CD1c-positive myeloid dendritic cell (primary cell): ENCODE measurements around the gene ELMOD3.
"Not testable (repeated sequence)": the region's sequence is repeated elsewhere in the genome, so short reads cannot be mapped to it uniquely, and the experiment has no call there.

ENCODE experiments used
- DNase-seq: peaks from one replicate; pipeline ENCODE4 v3.0.0-alpha.2; 2016; ENCODE audit errors: extremely low spot score

The ELMOD3 gene

GRCh38 chr2:85354286-85355072 lies at the start of gene ELMOD3, which contains the start of gene RETSAT:
Gene ELMOD3, plus strand, starts transcription at chr2:85354769. Its CDS starts 2,430 bp downstream, at chr2:85357199.
Gene RETSAT, minus strand, starts transcription at chr2:85354528. Its CDS starts 21 bp downstream, at chr2:85354507.
- DNase-seq = peak; percentile 99

GRCh38 chr2:85307527-85307897 lies 47.1 kb upstream of the ELMOD3 start:
- no peak for DNase-seq

- DNase-seq = no peak
Measured at GRCh38 chr2:85308201-85308600, 46.4 kb upstream of the ELMOD3 start.

- no peak for DNase-seq
Measured at GRCh38 chr2:85308896-85309555, 45.5 kb upstream of the ELMOD3 start.

GRCh38 chr2:85309699-85310321 lies 44.8 kb upstream of the ELMOD3 start:
- peak; percentile 46 for DNase-seq

- DNase-seq = no peak
Measured at GRCh38 chr2:85310330-85310729, 44.2 kb upstream of the ELMOD3 start.

GRCh38 chr2:85312404-85312803 lies 42.2 kb upstream of the ELMOD3 start:
- DNase-seq = no peak

- no peak for DNase-seq
Measured at GRCh38 chr2:85314884-85315242, 39.7 kb upstream of the ELMOD3 start.

- DNase-seq = not testable (repeated sequence)
Measured at GRCh38 chr2:85315921-85316320, 38.6 kb upstream of the ELMOD3 start.

- peak; percentile 89 for DNase-seq
Measured at GRCh38 chr2:85318222-85319074, 36.1 kb upstream of the ELMOD3 start.

- DNase-seq = peak; percentile 56
Measured at GRCh38 chr2:85319796-85320195, 34.8 kb upstream of the ELMOD3 start.

- DNase-seq = no peak
Measured at GRCh38 chr2:85323351-85323987, 31.1 kb upstream of the ELMOD3 start.

- DNase-seq = not testable (repeated sequence)
Measured at GRCh38 chr2:85323988-85324367, 30.6 kb upstream of the ELMOD3 start.

- peak; percentile 64 for DNase-seq
Measured at GRCh38 chr2:85324639-85325465, 29.7 kb upstream of the ELMOD3 start.

GRCh38 chr2:85325466-85325811 lies 29.1 kb upstream of the ELMOD3 start:
- no peak for DNase-seq

GRCh38 chr2:85326406-85327159 lies 28.0 kb upstream of the ELMOD3 start:
- DNase-seq = peak; percentile 90

GRCh38 chr2:85327160-85327821 lies 27.3 kb upstream of the ELMOD3 start:
- peak; percentile 41 for DNase-seq

- peak; percentile 98 for DNase-seq
Measured at GRCh38 chr2:85327822-85328617, 26.5 kb upstream of the ELMOD3 start, which contains the start of gene TGOLN2. Gene TGOLN2, minus strand, starts transcription at chr2:85327989. Its CDS starts 27 bp downstream, at chr2:85327962.
